Duodenal mucosa (tissue), 2 donors: ENCODE data around the gene NBPF11.
"Not testable (repeated sequence)": the region's sequence is repeated elsewhere in the genome, so short reads cannot be mapped to it uniquely, and the experiment has no call there.

Experiments
- H3K27ac ChIP-seq: one replicate; pipeline ENCODE4 v1.7.0; 2013; ENCODE audit warnings: low read depth, low read length
- H3K27me3 ChIP-seq, 2 donors: one replicate each; pipeline ENCODE4 v1.7.0; 2013; ENCODE audit warnings: low read length in 2 of 2, control low read depth in 1 of 2; ENCODE audit not compliant: insufficient read depth in 2 of 2, control insufficient read depth in 1 of 2
- H3K36me3 ChIP-seq, 2 donors: one replicate each; pipeline ENCODE4 v1.7.0; 2013; ENCODE audit warnings: low read length in 2 of 2, control low read depth in 1 of 2; ENCODE audit not compliant: insufficient read depth in 2 of 2, control insufficient read depth in 1 of 2
- H3K4me1 ChIP-seq, 2 donors: one replicate each; pipeline ENCODE4 v1.7.0; 2013; ENCODE audit warnings: low read length in 2 of 2, control low read depth in 1 of 2; ENCODE audit not compliant: insufficient read depth in 2 of 2, control insufficient read depth in 1 of 2
- H3K4me3 ChIP-seq, 2 donors: one replicate each; pipeline ENCODE4 v1.7.0; 2013; ENCODE audit warnings: low read length in 2 of 2, low read depth in 1 of 2
- H3K9ac ChIP-seq, 2 donors: one replicate each; pipeline ENCODE4 v1.7.0; 2013; ENCODE audit warnings: low read length in 2 of 2, low read depth in 1 of 2
- H3K9me3 ChIP-seq, 2 donors: one replicate each; pipeline ENCODE4 v1.7.0; 2013; ENCODE audit warnings: low read length in 2 of 2, control low read depth in 1 of 2; ENCODE audit not compliant: control insufficient read depth in 1 of 2

NBPF11 gene

DNA sequence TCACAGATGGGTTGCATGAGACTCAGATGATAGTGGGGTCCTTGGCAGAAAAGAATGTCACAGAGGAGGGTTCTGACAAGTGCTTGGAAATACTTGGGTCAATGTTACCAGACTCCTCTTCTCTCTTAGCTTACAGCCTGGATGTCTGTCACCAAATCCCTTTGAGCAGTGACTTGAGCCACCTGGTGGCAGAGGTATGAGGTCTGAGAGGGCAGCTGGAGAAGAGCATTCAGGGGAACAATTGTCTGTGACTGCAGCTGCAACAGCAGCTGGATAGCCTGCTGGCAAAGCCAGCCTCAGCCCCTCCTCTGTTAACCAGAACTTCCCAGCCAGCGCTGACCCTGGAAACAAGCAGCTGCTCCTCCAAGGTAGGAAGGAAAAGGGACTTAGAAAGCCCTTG lies 65.9 kb downstream of the NBPF11 start:
- not testable (repeated sequence) for H3K4me1 ChIP-seq, H3K27ac ChIP-seq, H3K27me3 ChIP-seq, H3K36me3 ChIP-seq, H3K9ac ChIP-seq, H3K9me3 ChIP-seq, H3K4me3 ChIP-seq

GRCh38 chr1:148081205-148081604 lies 70.9 kb downstream of the NBPF11 start:
- H3K4me3 ChIP-seq, H3K27me3 ChIP-seq, H3K4me1 ChIP-seq, H3K9ac ChIP-seq, H3K36me3 ChIP-seq, H3K9me3 ChIP-seq, H3K27ac ChIP-seq: not testable (repeated sequence)

- not testable (repeated sequence) for H3K9me3 ChIP-seq, H3K27me3 ChIP-seq, H3K36me3 ChIP-seq, H3K27ac ChIP-seq, H3K9ac ChIP-seq, H3K4me1 ChIP-seq, H3K4me3 ChIP-seq
These were observed 73.2 kb downstream of the NBPF11 start for GRCh38 chr1:148078632-148079519.

- H3K9ac ChIP-seq, H3K4me1 ChIP-seq, H3K36me3 ChIP-seq, H3K9me3 ChIP-seq, H3K27ac ChIP-seq, H3K27me3 ChIP-seq, H3K4me3 ChIP-seq: not testable (repeated sequence)
These were observed 74.0 kb downstream of the NBPF11 start for GRCh38 chr1:148078090-148078489.

- H3K9me3 ChIP-seq, H3K27ac ChIP-seq, H3K4me1 ChIP-seq, H3K27me3 ChIP-seq, H3K9ac ChIP-seq, H3K4me3 ChIP-seq, H3K36me3 ChIP-seq: not testable (repeated sequence)
These were observed 74.6 kb downstream of the NBPF11 start for GRCh38 chr1:148077458-148077857.

DNA sequence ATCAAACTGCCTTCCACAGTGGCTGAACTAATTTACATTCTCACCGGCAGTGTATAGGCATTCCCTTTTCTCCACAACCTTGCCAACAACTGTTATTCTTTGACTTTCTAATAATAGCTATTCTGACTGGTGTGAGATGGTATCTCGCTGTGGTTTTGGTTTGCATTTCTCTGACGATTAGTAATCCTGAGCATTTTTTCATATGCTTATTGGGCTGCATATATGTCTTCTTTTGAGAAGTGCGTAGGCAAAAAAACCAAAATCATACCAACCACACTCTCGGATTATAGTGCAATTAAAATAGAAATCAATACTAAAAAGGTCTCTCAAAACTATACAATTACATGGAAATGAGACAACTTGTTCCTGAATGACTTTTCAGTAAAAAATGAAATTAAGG lies 78.7 kb downstream of the NBPF11 start:
- H3K27me3 ChIP-seq, H3K4me1 ChIP-seq, H3K27ac ChIP-seq, H3K4me3 ChIP-seq, H3K9me3 ChIP-seq, H3K9ac ChIP-seq, H3K36me3 ChIP-seq: not testable (repeated sequence)

DNA sequence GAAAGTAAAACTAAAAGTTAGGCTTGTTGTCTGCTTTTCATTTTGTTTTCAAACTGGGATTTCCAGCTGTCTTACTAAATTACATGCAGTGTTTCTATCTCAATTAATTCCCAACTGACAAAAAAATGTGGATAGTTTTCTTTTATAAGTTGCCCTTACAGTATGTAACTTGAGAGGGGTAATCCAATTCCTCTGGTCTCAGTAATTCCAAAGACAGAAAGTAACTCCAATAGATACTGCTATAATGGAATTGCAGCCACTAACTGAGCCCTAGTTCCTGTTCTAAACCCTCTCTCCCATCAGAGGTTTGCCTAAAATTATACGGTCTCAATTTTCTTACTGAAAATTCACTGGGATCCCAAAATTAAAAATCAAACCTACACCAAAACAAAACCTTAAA lies 83.5 kb downstream of the NBPF11 start:
- H3K4me3 ChIP-seq, H3K4me1 ChIP-seq, H3K9ac ChIP-seq, H3K27ac ChIP-seq, H3K27me3 ChIP-seq, H3K9me3 ChIP-seq, H3K36me3 ChIP-seq: not testable (repeated sequence)

DNA sequence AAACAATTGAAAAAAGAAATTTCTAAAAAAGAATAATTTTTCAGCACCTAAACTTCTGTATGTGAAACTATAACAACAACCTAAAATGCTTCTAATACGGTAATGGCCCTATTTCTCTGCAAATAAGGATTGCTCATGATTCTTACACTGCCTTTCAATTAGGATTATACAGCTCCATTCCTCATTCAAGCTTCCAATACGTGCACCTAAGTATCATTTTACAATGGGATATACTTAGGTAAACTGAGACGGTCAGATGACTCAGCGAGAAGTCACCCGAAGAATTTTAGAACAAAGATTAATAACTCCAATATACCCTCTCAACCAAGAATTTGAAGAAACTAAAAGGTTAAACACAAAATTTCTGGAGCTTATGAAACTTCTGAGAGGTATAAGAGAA lies 83.9 kb downstream of the NBPF11 start:
- not testable (repeated sequence) for H3K4me3 ChIP-seq, H3K27ac ChIP-seq, H3K9me3 ChIP-seq, H3K4me1 ChIP-seq, H3K27me3 ChIP-seq, H3K9ac ChIP-seq, H3K36me3 ChIP-seq

DNA sequence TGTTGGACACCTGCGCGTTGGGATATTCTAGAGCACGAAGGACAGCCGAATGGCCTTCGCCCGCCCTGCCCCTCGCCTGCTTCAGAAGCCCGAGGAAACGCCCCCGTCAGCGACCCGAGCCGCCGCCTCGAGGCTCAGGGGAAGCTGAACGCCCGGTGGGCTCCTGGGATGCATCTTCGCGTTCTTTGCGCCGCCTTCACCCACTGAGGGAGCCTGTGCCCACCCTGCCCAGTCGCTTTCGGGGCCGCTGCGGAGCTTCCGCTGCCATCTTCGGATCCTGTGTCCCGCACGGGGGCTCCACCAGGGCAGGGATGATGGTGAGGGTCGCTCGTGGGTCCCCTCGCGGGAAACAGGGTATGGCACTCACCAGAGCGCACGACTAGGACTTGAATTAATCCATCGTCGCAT lies 91.8 kb downstream of the NBPF11 start:
- not testable (repeated sequence) for H3K36me3 ChIP-seq, H3K27ac ChIP-seq, H3K9me3 ChIP-seq, H3K27me3 ChIP-seq, H3K4me1 ChIP-seq, H3K9ac ChIP-seq
- peak overlapping the region in 1 of 2 donors; percentile 43 for H3K4me3 ChIP-seq

GRCh38 chr1:148057384-148057783 lies 94.7 kb downstream of the NBPF11 start:
- not testable (repeated sequence) for H3K36me3 ChIP-seq, H3K4me3 ChIP-seq, H3K27me3 ChIP-seq, H3K27ac ChIP-seq, H3K4me1 ChIP-seq, H3K9me3 ChIP-seq, H3K9ac ChIP-seq
